NB4 (cell line): ENCODE data around the gene KLRC4.
"Not testable (repeated sequence)": the region's sequence is repeated elsewhere in the genome, so short reads cannot be mapped to it uniquely, and the experiment has no call there.

Experiments
- POLR2A ChIP-seq: IDR thresholded peaks from 2 replicates; pipeline ENCODE4 v1.6.1; 2011; ENCODE audit warnings: mild to moderate bottlenecking; ENCODE audit not compliant: insufficient read length; ENCODE audit errors: extremely low read depth
- TF ChIP-seq, protein P1 (sequence below): IDR thresholded peaks from one replicate; pipeline ENCODE4 v1.5.1; 2012; ENCODE audit warnings: low read depth, low read length

DNA sequence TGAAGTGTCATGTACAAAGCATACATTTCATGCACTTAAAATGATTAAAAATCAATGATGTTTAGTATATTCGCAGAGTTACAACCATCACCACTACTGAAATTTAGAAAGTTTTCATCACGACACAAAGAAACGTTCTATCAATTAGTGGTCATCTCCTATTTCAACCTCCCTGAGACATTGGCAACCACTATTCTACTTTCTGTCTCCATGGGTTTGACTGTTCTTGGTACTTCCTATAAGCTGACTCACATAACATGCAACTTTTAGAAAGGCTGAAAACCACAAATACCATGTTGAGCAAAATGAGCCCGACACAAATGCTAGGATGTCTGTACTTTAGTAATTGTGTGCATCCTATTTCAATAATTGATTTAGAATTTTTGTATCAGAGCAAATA, 21.1 kb upstream of the KLRC4 start:
- not testable (repeated sequence) for TF ChIP-seq POLR2A
- TF ChIP-seq, protein P1, sequence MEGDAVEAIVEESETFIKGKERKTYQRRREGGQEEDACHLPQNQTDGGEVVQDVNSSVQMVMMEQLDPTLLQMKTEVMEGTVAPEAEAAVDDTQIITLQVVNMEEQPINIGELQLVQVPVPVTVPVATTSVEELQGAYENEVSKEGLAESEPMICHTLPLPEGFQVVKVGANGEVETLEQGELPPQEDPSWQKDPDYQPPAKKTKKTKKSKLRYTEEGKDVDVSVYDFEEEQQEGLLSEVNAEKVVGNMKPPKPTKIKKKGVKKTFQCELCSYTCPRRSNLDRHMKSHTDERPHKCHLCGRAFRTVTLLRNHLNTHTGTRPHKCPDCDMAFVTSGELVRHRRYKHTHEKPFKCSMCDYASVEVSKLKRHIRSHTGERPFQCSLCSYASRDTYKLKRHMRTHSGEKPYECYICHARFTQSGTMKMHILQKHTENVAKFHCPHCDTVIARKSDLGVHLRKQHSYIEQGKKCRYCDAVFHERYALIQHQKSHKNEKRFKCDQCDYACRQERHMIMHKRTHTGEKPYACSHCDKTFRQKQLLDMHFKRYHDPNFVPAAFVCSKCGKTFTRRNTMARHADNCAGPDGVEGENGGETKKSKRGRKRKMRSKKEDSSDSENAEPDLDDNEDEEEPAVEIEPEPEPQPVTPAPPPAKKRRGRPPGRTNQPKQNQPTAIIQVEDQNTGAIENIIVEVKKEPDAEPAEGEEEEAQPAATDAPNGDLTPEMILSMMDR: not testable (repeated sequence)
